HepG2 (cell line): ENCODE measurements around the gene CLASP2. TPM values are rescaled to one million over a fixed set of nuclear protein-coding genes. Genes with fewer than 3 reads are reported as not detected.

Source experiments
- ATAC-seq: fragments of 200-7000 bp; cut with Tn5 transposase; 3 replicates; pipeline ENCODE4 v1.9.1; 2020; ENCODE audit warnings: mild to moderate bottlenecking, moderate library complexity
- BruUV-seq: library from RNA; stranded (reverse); fragments of 400-500 nt; replicated peaks from 2 replicates; lab custom pipeline; 2021; lab: Mats Ljungman, UMichigan
- CTCF ChIA-PET: fragments of 300-600 bp; formaldehyde crosslinking; extraction: SDS; loops from one replicate; lab custom pipeline; 2021; ENCODE audit warnings: low total read pairs, inconsistent platforms, low intra/inter-chr PET ratio; lab: Yijun Ruan, JAX
- POLR2A ChIA-PET: fragments of 350-600 bp; sonication (Branson Sonifier 250); formaldehyde crosslinking; loops from one replicate; lab custom pipeline; 2020; ENCODE audit warnings: antibody characterized with exemption, inconsistent platforms; lab: Yijun Ruan, JAX
- DNase-seq: peaks from one replicate; pipeline ENCODE4 v3.0.0-alpha.2; 2015; ENCODE audit warnings: low spot score
- FAIRE-seq: peaks from 3 replicates; lab custom pipeline; 2011; peaks lifted over from hg19 to GRCh38; lab: Jason Lieb, UNC
- H2AFZ ChIP-seq: one replicate; pipeline ENCODE4 v1.6.1; 2011; ENCODE audit warnings: low read length, inconsistent platforms
- H3K27ac ChIP-seq: fragments of 300-600 bp; 3 replicates; pipeline ENCODE4 v1.8.0; 2011; ENCODE audit warnings: mixed run types, mild to moderate bottlenecking, mixed read lengths, low read length, inconsistent platforms; ENCODE audit not compliant: insufficient read depth; ENCODE audit errors: extremely low read length
- H3K27me3 ChIP-seq, 2 experiments: fragments of 200-600 bp in 1 of 2; 2 replicates in 1 of 2; 3 replicates in 1 of 2; pipeline versions ENCODE4 v1.6.0 to v1.8.0; 2011; ENCODE audit warnings: low read length in 2 of 2, mild to moderate bottlenecking in 2 of 2, moderate library complexity in 2 of 2, inconsistent platforms in 1 of 2; ENCODE audit not compliant: insufficient read depth in 2 of 2, control insufficient read depth in 1 of 2
- H3K36me3 ChIP-seq, 2 experiments: fragments of 200-600 bp in 1 of 2; replicated peaks in 1 of 2; 2 replicates in 1 of 2; 3 replicates in 1 of 2; pipeline versions ENCODE4 v1.5.1 to v1.8.0; 2011; ENCODE audit warnings: low read length in 2 of 2, inconsistent platforms in 1 of 2; ENCODE audit not compliant: insufficient read depth in 2 of 2, control insufficient read depth in 1 of 2
- H3K4me1 ChIP-seq: 2 replicates; pipeline ENCODE4 v1.5.1; 2012; ENCODE audit warnings: low read length, inconsistent platforms; ENCODE audit not compliant: insufficient read depth
- H3K4me2 ChIP-seq: 2 replicates; pipeline ENCODE4 v1.6.0; 2011; ENCODE audit warnings: low read depth, low read length, inconsistent platforms
- H3K4me3 ChIP-seq, 3 experiments: fragments of 200-600 bp in 1 of 3; sonication (generic), shearing (Covaris generic) in 1 of 3; replicated peaks in 1 of 3; 2 replicates each; pipeline ENCODE4 v1.5.1; 2011 to 2016; ENCODE audit warnings: low read length in 3 of 3, inconsistent platforms in 2 of 3, low read depth in 2 of 3, mild to moderate bottlenecking in 2 of 3, control low read depth in 1 of 3, mixed read lengths in 1 of 3; ENCODE audit not compliant: insufficient read depth in 1 of 3
- H3K79me2 ChIP-seq: one replicate; pipeline ENCODE4 v1.6.1; 2011; ENCODE audit warnings: low read length, inconsistent platforms; ENCODE audit not compliant: insufficient read depth
- H3K9ac ChIP-seq: 2 replicates; pipeline ENCODE4 v1.6.0; 2011; ENCODE audit warnings: mild to moderate bottlenecking, low read depth, low read length, inconsistent platforms; ENCODE audit not compliant: insufficient read depth
- H3K9me3 ChIP-seq: 2 replicates; pipeline ENCODE4 v1.5.1; 2012; ENCODE audit warnings: mild to moderate bottlenecking, low read length
- H4K20me1 ChIP-seq: 2 replicates; pipeline ENCODE4 v1.6.0; 2011; ENCODE audit warnings: inconsistent platforms, mild to moderate bottlenecking, low read length, moderate library complexity; ENCODE audit not compliant: insufficient read depth
- ARID2 ChIP-seq: sonication (generic); formaldehyde crosslinking; IDR thresholded peaks from 2 replicates; pipeline ENCODE4 v1.8.1; 2022; ENCODE audit warnings: mild to moderate bottlenecking, missing genetic modification reagents, borderline replicate concordance
- GZF1 ChIP-seq: sonication (generic); formaldehyde crosslinking; IDR thresholded peaks from 2 replicates; pipeline ENCODE4 v1.5.1; 2020; ENCODE audit warnings: mild to moderate bottlenecking, missing genetic modification reagents
- HOXD1 ChIP-seq: sonication (generic); formaldehyde crosslinking; IDR thresholded peaks from 2 replicates; pipeline ENCODE4 v1.5.0; 2020; ENCODE audit warnings: missing genetic modification reagents
- KLF11 ChIP-seq: IDR thresholded peaks from 2 replicates; pipeline ENCODE4 v1.6.1; 2016; ENCODE audit warnings: missing compliant biosample characterization
- MZF1 ChIP-seq: sonication (generic); formaldehyde crosslinking; IDR thresholded peaks from 2 replicates; pipeline ENCODE4 v1.8.1; 2023; ENCODE audit warnings: mild to moderate bottlenecking, missing genetic modification reagents, borderline replicate concordance
- SKIL ChIP-seq: sonication (generic); formaldehyde crosslinking; IDR thresholded peaks from 2 replicates; pipeline ENCODE4 v1.8.0; 2022; ENCODE audit warnings: missing genetic modification reagents, mild to moderate bottlenecking, moderate library complexity, borderline replicate concordance
- SRSF1 ChIP-seq: fragments of 200-400 bp; formaldehyde crosslinking; optimal IDR thresholded peaks from 2 replicates; pipeline ENCODE3; 2017; ENCODE audit warnings: mild to moderate bottlenecking, low read depth, low read length, moderate library complexity
- TFDP2 ChIP-seq: sonication (generic); formaldehyde crosslinking; IDR thresholded peaks from 2 replicates; pipeline ENCODE4 v1.4.0; 2020; ENCODE audit warnings: missing genetic modification reagents
- ZNF256 ChIP-seq: sonication (generic); formaldehyde crosslinking; conservative IDR thresholded peaks from 2 replicates; pipeline ENCODE4 v1.4.0; 2020; ENCODE audit warnings: missing genetic modification reagents
- ZNF629 ChIP-seq: sonication (generic); formaldehyde crosslinking; conservative IDR thresholded peaks from 2 replicates; pipeline ENCODE4 v1.5.0; 2020; ENCODE audit warnings: missing genetic modification reagents
- ZNF652 ChIP-seq: IDR thresholded peaks from 2 replicates; pipeline ENCODE4 v1.6.1; 2016; ENCODE audit warnings: low read depth, borderline replicate concordance
- ZNF790 ChIP-seq: sonication (generic); formaldehyde crosslinking; IDR thresholded peaks from 2 replicates; pipeline ENCODE4 v1.8.0; 2022; ENCODE audit warnings: missing genetic modification reagents, mild to moderate bottlenecking, borderline replicate concordance
- ZSCAN22 ChIP-seq: sonication (generic); formaldehyde crosslinking; IDR thresholded peaks from 2 replicates; pipeline ENCODE4 v1.4.0; 2020; ENCODE audit warnings: mild to moderate bottlenecking, missing genetic modification reagents
- WGBS: methylation state at CpG from one replicate; pipeline ENCODE4 v1.1.6; 2017; ENCODE audit warnings: low lambda C conversion rate; 5-methylcytosine and 5-hydroxymethylcytosine counted together
- in situ Hi-C: cut with HindIII; loops from 2 replicates; pipeline ENCODE4 v1.10.0; 2017; ENCODE audit warnings: low pct_unique_long_range_greater_than_20kb; ENCODE audit not compliant: extremely low pct_ligation_motif_present
- intact Hi-C: fragments of 100-400 bp; cut with micrococcal nuclease; formaldehyde crosslinking; loops from one replicate; pipeline ENCODE4 v1.10.0; 2022; ENCODE audit not compliant: unreplicated experiment
- polyA plus RNA-seq, 8 experiments: library from polyadenylated mRNA; depleted of rRNA in 3 of 8; stranded (reverse) in 7 of 8; unstranded in 1 of 8; fragments of >200 nt; fragmentation: Illumina TruSeq in 4 of 8; extraction: Trizol in 4 of 8; gene quantifications; 2 replicates each; pipeline versions ENCODE4 v1.2.1 to v1.2.3, GENCODE V29; 2011 to 2016; ENCODE audit warnings: low read depth in 4 of 8, missing spikeins in 1 of 8, mixed read lengths in 1 of 8; ENCODE audit not compliant: insufficient read depth in 1 of 8
- total RNA-seq, 5 experiments: library from RNA; depleted of rRNA; stranded (reverse); fragments of >200 nt; fragmentation: Illumina TruSeq; extraction: Trizol; gene quantifications; 2 replicates each; pipeline ENCODE4 v1.2.3, GENCODE V29; 2016; ENCODE audit warnings: low read depth in 1 of 5
- TF ChIP-seq, protein P1 (sequence below): sonication (generic); formaldehyde crosslinking; IDR thresholded peaks from 2 replicates; pipeline ENCODE4 v1.4.0; 2020; ENCODE audit warnings: missing genetic modification reagents

Gene CLASP2
- total and polyA plus RNA-seq, 2 of the 13 experiments (the other 11 are each of a cell fraction or from before 2014, with no cell fraction given): 15.7 to 34.8 TPM

GRCh38 chr3:33602829-33603228 lies 115.2 kb downstream of the CLASP2 start:
- no TSS peak for BruUV-seq
- TF ChIP-seq KLF11 (CRISPR knock-in tag) (no peak), TFDP2 (no peak), SRSF1 (no peak), ZNF790 (no peak), ZNF629 (CRISPR knock-in tag) (no peak), ZNF652 (no peak), GZF1 (CRISPR knock-in tag) (no peak), HOXD1 (no peak), ZNF256 (CRISPR knock-in tag) (no peak), ZSCAN22 (CRISPR knock-in tag) (no peak), SKIL (no peak), ARID2 (CRISPR knock-in tag) (no peak), MZF1 (CRISPR knock-in tag) (no peak)
- TF ChIP-seq, protein P1, sequence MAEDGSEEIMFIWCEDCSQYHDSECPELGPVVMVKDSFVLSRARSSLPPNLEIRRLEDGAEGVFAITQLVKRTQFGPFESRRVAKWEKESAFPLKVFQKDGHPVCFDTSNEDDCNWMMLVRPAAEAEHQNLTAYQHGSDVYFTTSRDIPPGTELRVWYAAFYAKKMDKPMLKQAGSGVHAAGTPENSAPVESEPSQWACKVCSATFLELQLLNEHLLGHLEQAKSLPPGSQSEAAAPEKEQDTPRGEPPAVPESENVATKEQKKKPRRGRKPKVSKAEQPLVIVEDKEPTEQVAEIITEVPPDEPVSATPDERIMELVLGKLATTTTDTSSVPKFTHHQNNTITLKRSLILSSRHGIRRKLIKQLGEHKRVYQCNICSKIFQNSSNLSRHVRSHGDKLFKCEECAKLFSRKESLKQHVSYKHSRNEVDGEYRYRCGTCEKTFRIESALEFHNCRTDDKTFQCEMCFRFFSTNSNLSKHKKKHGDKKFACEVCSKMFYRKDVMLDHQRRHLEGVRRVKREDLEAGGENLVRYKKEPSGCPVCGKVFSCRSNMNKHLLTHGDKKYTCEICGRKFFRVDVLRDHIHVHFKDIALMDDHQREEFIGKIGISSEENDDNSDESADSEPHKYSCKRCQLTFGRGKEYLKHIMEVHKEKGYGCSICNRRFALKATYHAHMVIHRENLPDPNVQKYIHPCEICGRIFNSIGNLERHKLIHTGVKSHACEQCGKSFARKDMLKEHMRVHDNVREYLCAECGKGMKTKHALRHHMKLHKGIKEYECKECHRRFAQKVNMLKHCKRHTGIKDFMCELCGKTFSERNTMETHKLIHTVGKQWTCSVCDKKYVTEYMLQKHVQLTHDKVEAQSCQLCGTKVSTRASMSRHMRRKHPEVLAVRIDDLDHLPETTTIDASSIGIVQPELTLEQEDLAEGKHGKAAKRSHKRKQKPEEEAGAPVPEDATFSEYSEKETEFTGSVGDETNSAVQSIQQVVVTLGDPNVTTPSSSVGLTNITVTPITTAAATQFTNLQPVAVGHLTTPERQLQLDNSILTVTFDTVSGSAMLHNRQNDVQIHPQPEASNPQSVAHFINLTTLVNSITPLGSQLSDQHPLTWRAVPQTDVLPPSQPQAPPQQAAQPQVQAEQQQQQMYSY (CRISPR knock-in tag): no peak
- Histone ChIP-seq H4K20me1 (no peaks in the 10 kb centered on the region), H3K9me3 (no peaks in the 10 kb centered on the region), H3K4me3 (no peak overlapping the region), H3K36me3 (peaks cover 3 to 25% of the 10 kb centered on the region in 2 experiments; a peak in 3 of 5 replicates), H3K9ac (no peak overlapping the region), H3K27me3 (no peaks in the 10 kb centered on the region), H3K27ac (no peak overlapping the region), H3K4me2 (no peak overlapping the region), H2AFZ (no peak overlapping the region), H3K4me1 (peaks cover 8% of the 10 kb centered on the region), H3K79me2 (no peaks in the 10 kb centered on the region)
- in situ Hi-C loops: no loop called here
- intact Hi-C loops: no loop called here
- no peak for DNase-seq
- WGBS: 99% methylated on average over 7 of the region's 7 CpGs
- no peak for FAIRE-seq
- CTCF ChIA-PET: no interaction called here
- ATAC-seq: no peak
- POLR2A ChIA-PET: no interaction called here
